NT2/D1 (cell line): ENCODE data around the gene ZDHHC23.
A peak's percentile ranks its signal among the peaks of the same experiment; 100 is the strongest.

Experiments used
- DNase-seq: peaks from one replicate; pipeline ENCODE4 v3.0.0-alpha.2; 2011; ENCODE audit warnings: low read depth, low spot score
- H3K27me3 ChIP-seq: 2 replicates; pipeline ENCODE4 v1.6.0; 2011; ENCODE audit warnings: mild to moderate bottlenecking; ENCODE audit not compliant: insufficient read length, insufficient read depth
- H3K36me3 ChIP-seq: 2 replicates; pipeline ENCODE4 v1.6.1; 2011; ENCODE audit warnings: mild to moderate bottlenecking, low read length, mixed read lengths; ENCODE audit not compliant: insufficient read depth, insufficient read length
- H3K4me1 ChIP-seq: 2 replicates; pipeline ENCODE4 v1.5.1; 2011; ENCODE audit not compliant: insufficient read depth, insufficient read length
- H3K4me3 ChIP-seq: 2 replicates; pipeline ENCODE4 v1.5.1; 2011; ENCODE audit warnings: low read depth; ENCODE audit not compliant: insufficient read length
- H3K9ac ChIP-seq: 2 replicates; pipeline ENCODE4 v1.6.0; 2011; ENCODE audit warnings: low read depth; ENCODE audit not compliant: insufficient read length
- H3K9me3 ChIP-seq: 2 replicates; pipeline ENCODE4 v1.5.1; 2011; ENCODE audit warnings: mild to moderate bottlenecking, low read length; ENCODE audit not compliant: insufficient read depth
- SUZ12 ChIP-seq: IDR thresholded peaks from 2 replicates; pipeline ENCODE4 v1.6.1; 2011; ENCODE audit not compliant: insufficient read length, insufficient read depth; ENCODE audit errors: extremely low read depth
- YY1 ChIP-seq: IDR thresholded peaks from 2 replicates; pipeline ENCODE4 v1.6.1; 2011; ENCODE audit not compliant: insufficient read length, insufficient read depth
- ZNF274 ChIP-seq: IDR thresholded peaks from 2 replicates; pipeline ENCODE4 v1.6.1; 2011; ENCODE audit warnings: mild to moderate bottlenecking, low read depth, low read length

ZDHHC23 gene, protein sequence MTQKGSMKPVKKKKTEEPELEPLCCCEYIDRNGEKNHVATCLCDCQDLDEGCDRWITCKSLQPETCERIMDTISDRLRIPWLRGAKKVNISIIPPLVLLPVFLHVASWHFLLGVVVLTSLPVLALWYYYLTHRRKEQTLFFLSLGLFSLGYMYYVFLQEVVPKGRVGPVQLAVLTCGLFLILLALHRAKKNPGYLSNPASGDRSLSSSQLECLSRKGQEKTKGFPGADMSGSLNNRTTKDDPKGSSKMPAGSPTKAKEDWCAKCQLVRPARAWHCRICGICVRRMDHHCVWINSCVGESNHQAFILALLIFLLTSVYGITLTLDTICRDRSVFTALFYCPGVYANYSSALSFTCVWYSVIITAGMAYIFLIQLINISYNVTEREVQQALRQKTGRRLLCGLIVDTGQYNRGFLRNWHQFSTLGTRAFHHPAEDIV

DNA sequence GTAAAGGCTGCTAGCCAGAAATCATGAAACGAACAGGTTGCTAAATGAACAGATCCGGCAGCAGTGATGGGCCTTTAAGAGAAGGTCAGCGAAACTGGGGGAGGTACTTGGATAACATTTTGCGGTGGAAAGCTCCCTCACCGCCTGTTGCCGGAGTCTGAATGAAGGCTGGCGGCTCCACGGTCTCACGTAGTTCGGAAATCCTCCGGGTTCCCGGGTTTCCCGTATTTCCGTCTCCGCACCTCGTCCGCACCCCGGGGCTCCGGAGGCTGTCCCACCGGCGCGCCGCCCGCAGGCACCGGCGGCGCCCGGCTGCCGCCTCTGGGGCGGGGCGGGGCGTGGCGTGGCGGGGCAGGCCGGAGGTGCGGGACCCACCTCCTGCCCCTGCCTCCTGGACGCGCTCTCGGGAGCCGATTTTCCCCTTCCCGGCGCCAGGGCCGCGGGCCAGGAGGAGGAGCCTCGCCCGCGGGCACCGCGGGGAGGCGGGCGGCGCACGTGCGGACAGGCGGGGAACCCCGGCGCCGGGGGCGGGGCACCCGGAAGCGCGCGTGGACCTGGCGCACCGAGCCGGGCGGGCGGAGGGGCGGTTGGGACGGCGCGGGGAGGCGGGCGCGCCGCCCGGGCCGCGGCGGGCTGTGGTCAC lies at the start of gene ZDHHC23:
ZDHHC23 (plus strand) TSS at position 642 of the 643 bp plus-strand sequence. CDS start 790 bp downstream, outside the sequence.
- H3K27me3 ChIP-seq, result peaks cover 35% of the 10 kb centered on the region
- peak; percentile 18 for DNase-seq

DNA sequence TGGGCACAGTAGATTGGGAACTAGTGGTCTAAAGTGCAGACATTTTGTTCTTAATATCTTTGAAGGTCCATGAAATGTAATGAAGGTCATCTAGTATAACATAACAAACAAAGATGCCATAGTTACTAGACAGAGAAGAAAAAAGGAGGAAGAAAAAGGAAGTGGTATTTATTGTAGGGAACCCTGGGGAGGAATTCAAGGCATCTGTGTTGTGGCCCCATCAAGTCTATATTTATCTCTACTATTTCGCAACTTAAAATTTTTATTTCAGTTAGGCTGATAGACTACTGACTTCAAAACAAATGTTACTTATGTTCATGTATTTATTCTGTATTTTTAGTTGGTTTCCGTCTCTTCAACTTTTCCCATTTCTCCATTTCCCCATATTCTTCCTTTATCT lies 48.9 kb upstream of the ZDHHC23 start:
- DNase-seq, result no peak
- H3K9me3 ChIP-seq, result no peaks in the 10 kb centered on the region
- no peaks in the 10 kb centered on the region for H3K4me1 ChIP-seq
- H3K4me3 ChIP-seq, result no peak overlapping the region
- H3K36me3 ChIP-seq, result no peaks in the 10 kb centered on the region
- no peaks in the 10 kb centered on the region for H3K27me3 ChIP-seq
- no peak overlapping the region for H3K9ac ChIP-seq
- no peak for TF ChIP-seq SUZ12
- no peak for TF ChIP-seq ZNF274
- TF ChIP-seq YY1, result no peak

More for the DNA sequence above, at the start of gene ZDHHC23:
- Histone ChIP-seq H3K4me1 (no peaks in the 10 kb centered on the region), H3K36me3 (no peaks in the 10 kb centered on the region), H3K4me3 (peak within 1 kb of the TSS; percentile 85), H3K9ac (peak within 1 kb of the TSS; percentile 84), H3K9me3 (no peaks in the 10 kb centered on the region)
- no peak for TF ChIP-seq SUZ12
- no peak for TF ChIP-seq ZNF274
- TF ChIP-seq YY1, result no peak

DNA sequence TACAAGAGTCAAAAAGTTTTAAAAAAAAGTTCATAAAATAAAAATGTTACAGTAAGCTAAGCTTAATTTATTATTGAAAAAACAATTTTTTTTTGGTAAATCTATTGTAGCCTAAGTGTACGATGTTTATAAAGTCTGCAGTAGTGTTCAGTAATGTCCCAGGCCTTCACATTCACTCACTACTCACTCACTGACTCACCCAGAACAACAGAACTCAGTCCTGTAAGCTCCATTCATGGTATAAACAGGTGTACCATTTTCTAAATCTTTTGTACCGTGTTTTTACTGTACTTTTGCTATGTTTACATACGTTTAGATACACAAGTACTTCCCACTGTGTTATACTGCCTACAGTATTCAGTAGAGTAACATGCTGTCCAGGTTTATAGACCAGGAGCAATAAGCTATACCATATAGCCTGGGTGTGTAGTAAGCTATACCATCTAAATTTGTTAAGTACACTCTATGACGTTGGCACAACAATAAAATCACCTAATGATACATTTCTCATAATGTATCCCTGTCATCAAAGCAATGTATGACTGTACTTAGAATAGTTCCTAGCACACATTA lies 41.2 kb upstream of the ZDHHC23 start:
- no peak for DNase-seq
- Histone ChIP-seq H3K4me1 (no peaks in the 10 kb centered on the region), H3K9ac (no peak overlapping the region), H3K27me3 (no peaks in the 10 kb centered on the region), H3K9me3 (peaks cover 9% of the 10 kb centered on the region), H3K36me3 (no peaks in the 10 kb centered on the region), H3K4me3 (no peak overlapping the region)
- TF ChIP-seq SUZ12, result no peak
- no peak for TF ChIP-seq YY1
- TF ChIP-seq ZNF274, result no peak

DNA sequence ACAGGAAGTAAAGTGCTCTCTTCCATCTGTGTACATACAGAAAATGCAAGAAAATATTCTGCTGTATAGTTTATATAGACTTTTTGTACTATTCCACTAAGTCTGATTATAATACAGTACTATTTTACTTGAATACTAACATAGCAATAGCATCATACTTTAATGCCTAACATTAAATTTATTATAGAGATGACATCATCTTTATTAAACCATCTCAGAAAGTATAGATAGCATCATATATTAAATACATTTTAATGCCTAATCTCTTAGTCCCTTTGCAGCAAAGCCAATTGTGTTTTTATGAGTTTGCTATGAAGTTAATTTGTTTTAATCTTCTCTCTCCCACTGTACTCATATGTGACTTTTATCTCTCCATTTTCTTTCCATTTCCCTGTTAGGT lies 39.7 kb upstream of the ZDHHC23 start:
- Histone ChIP-seq H3K9me3 (peaks cover 9% of the 10 kb centered on the region), H3K4me1 (no peaks in the 10 kb centered on the region), H3K27me3 (no peaks in the 10 kb centered on the region), H3K9ac (no peak overlapping the region), H3K4me3 (no peak overlapping the region), H3K36me3 (no peaks in the 10 kb centered on the region)
- DNase-seq, result no peak
- TF ChIP-seq SUZ12 (no peak), YY1 (no peak), ZNF274 (no peak)

DNA sequence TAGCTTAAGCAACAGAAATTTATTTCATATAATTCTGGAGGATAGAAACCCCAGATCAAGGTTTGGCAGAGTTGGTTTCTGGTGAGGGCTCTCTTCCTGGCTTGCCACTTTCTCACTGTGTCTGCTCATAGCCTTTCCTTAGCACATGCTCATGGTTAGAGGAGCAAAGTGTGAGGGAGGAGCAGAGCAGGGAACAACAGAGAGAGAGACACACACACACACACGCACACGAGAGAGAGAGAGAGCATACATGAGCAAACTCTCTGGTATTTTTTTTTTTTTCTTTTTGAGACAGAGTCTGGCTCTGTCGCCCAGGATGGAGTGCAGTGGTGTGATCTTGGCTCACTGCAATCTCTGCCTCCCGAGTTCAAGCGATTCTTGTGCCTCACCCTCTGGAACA lies 36.8 kb upstream of the ZDHHC23 start:
- no peak overlapping the region for H3K4me3 ChIP-seq
- no peak for TF ChIP-seq ZNF274
- TF ChIP-seq YY1, result no peak
- TF ChIP-seq SUZ12, result no peak
- no peaks in the 10 kb centered on the region for H3K4me1 ChIP-seq
- no peaks in the 10 kb centered on the region for H3K27me3 ChIP-seq
- H3K9me3 ChIP-seq, result no peaks in the 10 kb centered on the region
- H3K36me3 ChIP-seq, result no peaks in the 10 kb centered on the region
- H3K9ac ChIP-seq, result no peak overlapping the region
- DNase-seq, result no peak

DNA sequence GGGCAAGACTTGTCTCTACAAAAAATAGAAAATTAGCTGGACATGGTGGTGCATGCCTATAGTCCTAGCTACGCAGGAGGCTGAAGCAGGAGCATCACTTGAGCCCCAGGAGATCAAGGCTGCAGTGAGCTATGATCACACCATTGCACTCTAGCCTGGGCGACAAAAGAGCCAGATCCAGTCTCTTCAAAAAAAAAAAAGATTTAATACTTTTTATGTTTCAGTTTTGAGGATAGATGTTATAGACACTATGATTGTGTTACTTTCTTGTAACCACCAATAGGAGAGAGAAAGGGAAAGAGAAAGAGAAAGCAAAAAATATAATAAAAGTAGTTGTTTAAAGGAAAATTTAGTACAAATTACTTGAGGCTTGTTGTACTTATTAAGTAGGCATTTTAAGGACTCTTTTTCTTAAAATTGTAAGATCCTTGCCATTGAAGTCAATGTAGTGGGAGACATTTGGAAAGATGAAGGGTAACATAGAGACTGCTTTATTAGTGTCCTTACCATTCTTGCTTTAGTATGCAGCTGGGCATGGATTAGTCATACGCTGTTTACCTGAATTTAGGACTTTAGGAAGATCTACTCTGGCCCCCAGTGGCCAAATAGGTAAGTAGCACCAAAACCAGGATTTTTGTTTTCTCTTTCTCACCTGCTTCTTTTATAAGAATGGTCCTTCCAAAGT lies 35.1 kb upstream of the ZDHHC23 start:
- H3K4me3 ChIP-seq, result no peak overlapping the region
- no peak for TF ChIP-seq YY1
- TF ChIP-seq SUZ12, result no peak
- no peak for TF ChIP-seq ZNF274
- no peaks in the 10 kb centered on the region for H3K27me3 ChIP-seq
- peak; percentile 63 for DNase-seq
- H3K36me3 ChIP-seq, result no peaks in the 10 kb centered on the region
- no peaks in the 10 kb centered on the region for H3K4me1 ChIP-seq
- no peak overlapping the region for H3K9ac ChIP-seq
- no peaks in the 10 kb centered on the region for H3K9me3 ChIP-seq

DNA sequence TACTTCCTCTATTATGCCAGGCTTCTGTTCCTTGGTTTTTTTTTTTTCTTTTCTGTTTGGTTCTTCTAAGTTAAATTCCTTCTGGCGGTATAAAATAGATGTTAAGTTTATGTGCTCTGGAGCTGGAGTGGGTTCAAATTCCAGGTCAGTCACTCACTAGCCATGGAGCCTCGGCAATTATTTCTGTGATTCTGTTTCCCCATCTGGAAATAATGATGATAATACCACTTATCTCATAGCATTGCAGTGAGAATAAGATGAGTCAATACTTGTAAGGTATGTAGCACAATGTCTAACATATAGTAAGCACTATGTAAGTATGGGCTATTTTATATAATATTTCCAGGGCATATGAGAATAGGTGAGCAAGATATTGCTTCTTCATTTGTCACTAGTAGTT lies 33.2 kb upstream of the ZDHHC23 start:
- H3K4me1 ChIP-seq, result no peaks in the 10 kb centered on the region
- DNase-seq, result no peak

More for the DNA sequence above, 33.2 kb upstream of the ZDHHC23 start:
- H3K27me3 ChIP-seq, result no peaks in the 10 kb centered on the region
- no peak for TF ChIP-seq YY1
- TF ChIP-seq SUZ12, result no peak
- no peak for TF ChIP-seq ZNF274
- H3K9ac ChIP-seq, result no peak overlapping the region
- H3K4me3 ChIP-seq, result no peak overlapping the region
- H3K9me3 ChIP-seq, result no peaks in the 10 kb centered on the region
- no peaks in the 10 kb centered on the region for H3K36me3 ChIP-seq
